BLaER1 treated with 17β-estradiol and CSF1 and Interleukin-3, amounts not matched to agents 10 nM and 100 nM (cell line): ENCODE data around the gene LGI4.
"Not testable (repeated sequence)": the region's sequence is repeated elsewhere in the genome, so short reads cannot be mapped to it uniquely, and the experiment has no call there.

Experiments used
- H3K27ac ChIP-seq, 11 experiments: shearing (Covaris generic); formaldehyde crosslinking; 2 replicates each; pipeline ENCODE4 v1.8.1; 2022
- H3K27me3 ChIP-seq, 11 experiments: shearing (Covaris generic); formaldehyde crosslinking; 2 replicates each; pipeline ENCODE4 v1.8.1; 2022
- H3K36me3 ChIP-seq, 11 experiments: shearing (Covaris generic); formaldehyde crosslinking; 2 replicates each; pipeline ENCODE4 v1.8.1; 2022
- H3K4me1 ChIP-seq, 10 experiments: shearing (Covaris generic); formaldehyde crosslinking; 2 replicates each; pipeline ENCODE4 v1.8.1; 2022
- H3K4me2 ChIP-seq, 11 experiments: shearing (Covaris generic); formaldehyde crosslinking; 2 replicates each; pipeline ENCODE4 v1.8.1; 2022
- H3K4me3 ChIP-seq, 10 experiments: shearing (Covaris generic); formaldehyde crosslinking; 2 replicates each; pipeline ENCODE4 v1.8.1; 2022
- H3K9ac ChIP-seq, 11 experiments: shearing (Covaris generic); formaldehyde crosslinking; 2 replicates each; pipeline ENCODE4 v1.8.1; 2022
- H3K9me3 ChIP-seq, 11 experiments: shearing (Covaris generic); formaldehyde crosslinking; replicated peaks in 1 of 11; 2 replicates each; pipeline ENCODE4 v1.8.1; 2022
- H4K20me1 ChIP-seq, 11 experiments: shearing (Covaris generic); formaldehyde crosslinking; 2 replicates each; pipeline ENCODE4 v1.8.1; 2022
- Cebpa-rat ChIP-seq, 11 experiments: shearing (Covaris generic); IDR thresholded peaks; 2 replicates each; pipeline ENCODE4 v1.8.1; 2022

Gene LGI4

GRCh38 chr19:35155981-35156672, 21.3 kb upstream of the LGI4 start:
- H3K4me3 ChIP-seq, result peak overlapping the region; percentile 68 to 99 (median 94)
- H3K9me3 ChIP-seq, result peaks cover 0 to 9% (median 3%) of the 10 kb centered on the region in 11 experiments; a peak in 16 of 22 replicates
- H3K9ac ChIP-seq, result peak overlapping the region; percentile 77 to 96 (median 92)
- H3K4me2 ChIP-seq, result peak overlapping the region; percentile 92 to 99 (median 98)
- H4K20me1 ChIP-seq, result peaks cover 32 to 58% (median 48%) of the 10 kb centered on the region in 11 experiments; a peak in 21 of 22 replicates
- H3K36me3 ChIP-seq, result peaks cover 39 to 54% (median 49%) of the 10 kb centered on the region in 11 experiments
- H3K4me1 ChIP-seq, result peaks cover 40 to 90% (median 83%) of the 10 kb centered on the region in 10 experiments
- H3K27me3 ChIP-seq, result no peaks in the 10 kb centered on the region
- no peak for TF ChIP-seq Cebpa-rat (IDR thresholded peaks at IDR 0.05)
- H3K27ac ChIP-seq, result peak overlapping the region in 9 of 11 experiments; percentile 82 to 96 (median 92); a peak in 15 of 22 replicates

- Histone ChIP-seq H3K4me1 (peaks cover 40 to 86% (median 78%) of the 10 kb centered on the region in 10 experiments), H4K20me1 (peaks cover 29 to 55% (median 48%) of the 10 kb centered on the region in 11 experiments; a peak in 21 of 22 replicates), H3K27me3 (no peaks in the 10 kb centered on the region), H3K9me3 (peaks cover 0 to 3% (median 0%) of the 10 kb centered on the region in 11 experiments; a peak in 4 of 22 replicates), H3K9ac (peak overlapping the region; percentile 77 to 96 (median 92)), H3K4me3 (peak overlapping the region; percentile 68 to 99 (median 94)), H3K36me3 (peaks cover 36 to 47% (median 43%) of the 10 kb centered on the region in 11 experiments), H3K27ac (peak overlapping the region; percentile 7 to 96 (median 92); a peak in 21 of 22 replicates), H3K4me2 (peak overlapping the region; percentile 92 to 99 (median 98))
- no peak for TF ChIP-seq Cebpa-rat (IDR thresholded peaks at IDR 0.05)
Observed at GRCh38 chr19:35155441-35155840, 20.6 kb upstream of the LGI4 start.

GRCh38 chr19:35154525-35155406, 19.9 kb upstream of the LGI4 start, which contains the start of gene FXYD5:
FXYD5 (plus strand) TSS chr19:35154735; CDS start chr19:35155551, 816 bp downstream.
- TF ChIP-seq Cebpa-rat (IDR thresholded peaks at IDR 0.05), result no peak
- peaks cover 33 to 41% (median 36%) of the 10 kb centered on the region in 11 experiments for H3K36me3 ChIP-seq
- H3K4me2 ChIP-seq, result peak within 1 kb of the TSS; percentile 92 to 99 (median 98)
- no peaks in the 10 kb centered on the region for H3K9me3 ChIP-seq
- peaks cover 40 to 79% (median 73%) of the 10 kb centered on the region in 10 experiments for H3K4me1 ChIP-seq
- H3K27me3 ChIP-seq, result no peaks in the 10 kb centered on the region
- H3K4me3 ChIP-seq, result peak within 1 kb of the TSS; percentile 68 to 99 (median 94)
- H3K9ac ChIP-seq, result peak within 1 kb of the TSS; percentile 77 to 96 (median 92)
- H4K20me1 ChIP-seq, result peaks cover 23 to 49% (median 46%) of the 10 kb centered on the region in 11 experiments; a peak in 21 of 22 replicates
- peak within 1 kb of the TSS; percentile 7 to 96 (median 92); a peak in 21 of 22 replicates for H3K27ac ChIP-seq

GRCh38 chr19:35153701-35154524, 19.1 kb upstream of the LGI4 start:
- Histone ChIP-seq H3K4me2 (peak overlapping the region; percentile 92 to 99 (median 98)), H3K4me3 (peak overlapping the region; percentile 68 to 99 (median 94)), H3K9me3 (no peaks in the 10 kb centered on the region), H3K36me3 (peaks cover 24 to 32% (median 28%) of the 10 kb centered on the region in 11 experiments), H3K4me1 (peaks cover 40 to 71% (median 65%) of the 10 kb centered on the region in 10 experiments), H3K27me3 (no peaks in the 10 kb centered on the region), H4K20me1 (peaks cover 23 to 40% (median 37%) of the 10 kb centered on the region in 11 experiments; a peak in 21 of 22 replicates), H3K27ac (peak overlapping the region; percentile 7 to 96 (median 92); a peak in 20 of 22 replicates), H3K9ac (peak overlapping the region; percentile 77 to 96 (median 92))
- TF ChIP-seq Cebpa-rat (IDR thresholded peaks at IDR 0.05), result no peak

GRCh38 chr19:35153129-35153522, 18.3 kb upstream of the LGI4 start:
- H3K4me1 ChIP-seq, result peaks cover 40 to 63% (median 58%) of the 10 kb centered on the region in 10 experiments
- H3K36me3 ChIP-seq, result peaks cover 16 to 24% (median 20%) of the 10 kb centered on the region in 11 experiments
- H3K27ac ChIP-seq, H3K9me3 ChIP-seq, H3K27me3 ChIP-seq, H3K9ac ChIP-seq: not testable (repeated sequence)
- H3K4me2 ChIP-seq, result peak overlapping the region; percentile 92 to 99 (median 98)
- H3K4me3 ChIP-seq, result peak overlapping the region in 2 of 10 experiments; percentile 68 to 94; a peak in 1 of 20 replicates
- H4K20me1 ChIP-seq, result peaks cover 23 to 32% (median 31%) of the 10 kb centered on the region in 11 experiments; a peak in 21 of 22 replicates

GRCh38 chr19:35151273-35152065, 16.6 kb upstream of the LGI4 start:
- Histone ChIP-seq H3K4me3 (no peak overlapping the region), H3K9ac (no peak overlapping the region), H3K36me3 (peaks cover 0 to 8% (median 4%) of the 10 kb centered on the region in 11 experiments; a peak in 13 of 22 replicates), H3K27me3 (no peaks in the 10 kb centered on the region), H4K20me1 (peaks cover 9 to 16% (median 15%) of the 10 kb centered on the region in 11 experiments; a peak in 21 of 22 replicates), H3K4me1 (peaks cover 37 to 60% (median 50%) of the 10 kb centered on the region in 10 experiments), H3K4me2 (peak overlapping the region in 6 of 11 experiments; percentile 12 to 99 (median 60); a peak in 7 of 22 replicates), H3K27ac (no peak overlapping the region), H3K9me3 (no peaks in the 10 kb centered on the region)
- TF ChIP-seq Cebpa-rat (IDR thresholded peaks at IDR 0.05), result no peak

GRCh38 chr19:35150445-35150844, 15.6 kb upstream of the LGI4 start:
- Histone ChIP-seq H4K20me1 (peaks cover 0 to 5% (median 5%) of the 10 kb centered on the region in 11 experiments; a peak in 17 of 22 replicates), H3K4me2 (no peak overlapping the region), H3K27ac (no peak overlapping the region), H3K4me3 (no peak overlapping the region), H3K4me1 (peaks cover 28 to 53% (median 42%) of the 10 kb centered on the region in 10 experiments), H3K27me3 (no peaks in the 10 kb centered on the region; a peak in 1 of 22 replicates), H3K36me3 (no peaks in the 10 kb centered on the region), H3K9me3 (no peaks in the 10 kb centered on the region), H3K9ac (no peak overlapping the region)
- TF ChIP-seq Cebpa-rat (IDR thresholded peaks at IDR 0.05), result no peak
